Ishikawa (cell line): ENCODE data around the gene EXOC4.
A peak's percentile ranks its signal among the peaks of the same experiment; 100 is the strongest.

Source experiments
- CEBPB ChIP-seq: IDR thresholded peaks from 2 replicates; pipeline ENCODE4 v1.6.1; 2012
- CREB1 ChIP-seq: IDR thresholded peaks from 2 replicates; pipeline ENCODE4 v1.6.1; 2012; ENCODE audit warnings: low read depth
- EGR1 ChIP-seq: IDR thresholded peaks from 2 replicates; pipeline ENCODE4 v1.6.1; 2012
- EP300 ChIP-seq: IDR thresholded peaks from 2 replicates; pipeline ENCODE4 v1.6.1; 2012; ENCODE audit warnings: borderline replicate concordance
- FOXM1 ChIP-seq: IDR thresholded peaks from 2 replicates; pipeline ENCODE4 v1.6.1; 2012; ENCODE audit warnings: low read depth, borderline replicate concordance
- NFIC ChIP-seq: IDR thresholded peaks from 2 replicates; pipeline ENCODE4 v1.6.1; 2012
- RAD21 ChIP-seq: IDR thresholded peaks from 2 replicates; pipeline ENCODE4 v1.6.1; 2012; ENCODE audit warnings: low read depth
- TAF1 ChIP-seq: IDR thresholded peaks from 2 replicates; pipeline ENCODE4 v1.6.1; 2012; ENCODE audit warnings: low read depth, mild to moderate bottlenecking
- TCF12 ChIP-seq: IDR thresholded peaks from 2 replicates; pipeline ENCODE4 v1.6.1; 2012; ENCODE audit warnings: low read depth
- TEAD4 ChIP-seq: IDR thresholded peaks from 2 replicates; pipeline ENCODE4 v1.6.1; 2012
- USF1 ChIP-seq: IDR thresholded peaks from 2 replicates; pipeline ENCODE4 v1.6.1; 2012
- YY1 ChIP-seq: IDR thresholded peaks from 2 replicates; pipeline ENCODE4 v1.6.1; 2012; ENCODE audit warnings: low read depth
- ZBTB7A ChIP-seq: IDR thresholded peaks from 2 replicates; pipeline ENCODE4 v1.6.1; 2012; ENCODE audit warnings: low read depth
- TF ChIP-seq, protein P1 (sequence below): IDR thresholded peaks from 2 replicates; pipeline ENCODE4 v1.6.1; 2012; ENCODE audit warnings: low read depth, mild to moderate bottlenecking
- TF ChIP-seq, protein P2 (sequence below): IDR thresholded peaks from 2 replicates; pipeline ENCODE4 v1.6.1; 2012

EXOC4 gene

DNA sequence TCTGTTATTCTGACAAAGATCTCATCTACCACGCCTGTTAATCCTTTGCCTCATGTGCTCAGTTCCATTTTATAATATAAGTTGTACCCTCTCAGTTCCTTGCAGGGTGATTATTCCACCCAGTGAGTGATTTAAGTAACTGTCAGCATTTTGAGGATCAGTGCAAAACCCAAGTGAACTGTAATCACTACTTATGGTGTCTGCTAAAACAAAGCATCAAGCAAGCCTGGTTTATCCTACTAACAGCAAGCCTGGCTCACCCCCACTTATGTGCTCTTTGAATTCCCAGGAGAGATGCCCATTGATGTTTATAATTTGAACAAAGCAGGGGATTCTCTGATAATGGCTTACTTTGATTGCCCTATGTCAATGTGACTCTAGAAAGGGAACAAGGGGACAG, 687.5 kb downstream of the EXOC4 start:
- TF ChIP-seq TAF1 (no peak), NFIC (no peak)

GRCh38 chr7:133941496-133941895, 688.6 kb downstream of the EXOC4 start:
- TF ChIP-seq TAF1 (no peak), CREB1 (no peak), EGR1 (no peak), TEAD4 (no peak), CEBPB (no peak), FOXM1 (no peak), YY1 (no peak), NFIC (no peak), ZBTB7A (no peak), TCF12 (no peak), RAD21 (no peak), EP300 (no peak), USF1 (no peak)
- TF ChIP-seq, protein P1, sequence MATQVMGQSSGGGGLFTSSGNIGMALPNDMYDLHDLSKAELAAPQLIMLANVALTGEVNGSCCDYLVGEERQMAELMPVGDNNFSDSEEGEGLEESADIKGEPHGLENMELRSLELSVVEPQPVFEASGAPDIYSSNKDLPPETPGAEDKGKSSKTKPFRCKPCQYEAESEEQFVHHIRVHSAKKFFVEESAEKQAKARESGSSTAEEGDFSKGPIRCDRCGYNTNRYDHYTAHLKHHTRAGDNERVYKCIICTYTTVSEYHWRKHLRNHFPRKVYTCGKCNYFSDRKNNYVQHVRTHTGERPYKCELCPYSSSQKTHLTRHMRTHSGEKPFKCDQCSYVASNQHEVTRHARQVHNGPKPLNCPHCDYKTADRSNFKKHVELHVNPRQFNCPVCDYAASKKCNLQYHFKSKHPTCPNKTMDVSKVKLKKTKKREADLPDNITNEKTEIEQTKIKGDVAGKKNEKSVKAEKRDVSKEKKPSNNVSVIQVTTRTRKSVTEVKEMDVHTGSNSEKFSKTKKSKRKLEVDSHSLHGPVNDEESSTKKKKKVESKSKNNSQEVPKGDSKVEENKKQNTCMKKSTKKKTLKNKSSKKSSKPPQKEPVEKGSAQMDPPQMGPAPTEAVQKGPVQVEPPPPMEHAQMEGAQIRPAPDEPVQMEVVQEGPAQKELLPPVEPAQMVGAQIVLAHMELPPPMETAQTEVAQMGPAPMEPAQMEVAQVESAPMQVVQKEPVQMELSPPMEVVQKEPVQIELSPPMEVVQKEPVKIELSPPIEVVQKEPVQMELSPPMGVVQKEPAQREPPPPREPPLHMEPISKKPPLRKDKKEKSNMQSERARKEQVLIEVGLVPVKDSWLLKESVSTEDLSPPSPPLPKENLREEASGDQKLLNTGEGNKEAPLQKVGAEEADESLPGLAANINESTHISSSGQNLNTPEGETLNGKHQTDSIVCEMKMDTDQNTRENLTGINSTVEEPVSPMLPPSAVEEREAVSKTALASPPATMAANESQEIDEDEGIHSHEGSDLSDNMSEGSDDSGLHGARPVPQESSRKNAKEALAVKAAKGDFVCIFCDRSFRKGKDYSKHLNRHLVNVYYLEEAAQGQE, result no peak
- TF ChIP-seq, protein P2, sequence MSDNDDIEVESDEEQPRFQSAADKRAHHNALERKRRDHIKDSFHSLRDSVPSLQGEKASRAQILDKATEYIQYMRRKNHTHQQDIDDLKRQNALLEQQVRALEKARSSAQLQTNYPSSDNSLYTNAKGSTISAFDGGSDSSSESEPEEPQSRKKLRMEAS, result no peak

GRCh38 chr7:133945497-133945896, 692.6 kb downstream of the EXOC4 start:
- TF ChIP-seq YY1, result no peak
- no peak for TF ChIP-seq RAD21
- TF ChIP-seq CREB1, result no peak
- TF ChIP-seq NFIC, result no peak
- TF ChIP-seq CEBPB, result peak; percentile 92
- no peak for TF ChIP-seq TCF12
- no peak for TF ChIP-seq ZBTB7A
- TF ChIP-seq USF1, result no peak

DNA sequence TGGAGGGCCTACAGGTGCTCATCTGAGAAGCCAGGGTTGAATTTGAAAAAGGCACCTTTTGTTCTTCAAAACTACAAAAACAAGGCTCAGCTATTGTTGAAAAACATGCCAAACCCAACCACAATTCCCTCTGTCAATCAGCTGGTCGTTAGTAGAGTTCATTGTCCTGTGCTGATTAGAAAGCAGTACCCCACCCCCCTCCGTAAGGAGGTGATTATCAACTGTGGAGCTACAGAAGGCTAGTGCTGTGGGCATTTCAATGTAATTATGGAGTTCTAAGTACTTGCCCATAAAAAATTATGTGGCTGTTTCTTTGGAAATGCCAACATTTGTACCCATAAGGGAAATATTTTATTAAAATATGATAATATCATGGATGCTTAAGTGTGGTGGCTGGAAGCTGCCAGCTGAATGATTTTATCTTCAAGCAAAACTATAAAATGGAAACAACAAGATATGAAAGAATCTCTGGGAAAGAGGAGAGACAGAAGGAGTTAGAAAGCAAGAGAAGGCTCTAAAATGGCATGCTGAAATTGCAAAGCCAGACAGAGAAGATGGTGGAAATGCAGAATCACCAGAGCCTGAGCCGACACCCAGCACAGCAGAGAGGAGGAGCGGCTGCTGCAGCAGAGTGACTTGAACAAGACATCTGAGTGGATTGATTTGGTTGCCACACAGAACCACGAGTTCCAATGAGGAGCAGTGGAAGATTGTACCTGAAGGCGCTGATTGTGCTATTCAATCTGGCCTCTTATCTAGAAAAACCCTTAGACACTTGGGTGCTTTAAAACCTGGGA, 694.8 kb downstream of the EXOC4 start:
- TF ChIP-seq TAF1 (no peak), EP300 (no peak), CEBPB (no peak), EGR1 (no peak)
- TF ChIP-seq, protein P2, result no peak

DNA sequence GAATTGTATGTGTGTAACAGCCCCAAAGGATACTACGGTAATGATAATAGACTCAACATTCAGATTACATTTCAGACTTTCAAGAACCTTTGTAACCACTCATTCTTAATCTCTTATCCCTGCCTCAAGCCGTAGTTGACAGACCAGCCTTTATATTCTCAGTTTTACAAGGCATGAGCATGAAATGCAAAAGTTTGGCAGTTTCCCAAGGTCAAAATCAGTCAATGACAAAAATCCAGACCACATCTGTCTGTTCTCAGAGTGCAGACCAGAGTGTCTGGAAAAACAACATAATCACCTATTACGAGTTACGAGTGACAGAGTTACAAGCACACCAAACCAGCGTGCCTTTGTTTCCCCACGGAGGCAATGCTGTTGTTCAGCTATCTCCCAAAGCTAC, 695.7 kb downstream of the EXOC4 start:
- no peak for TF ChIP-seq NFIC
- TF ChIP-seq, protein P1, result no peak
- TF ChIP-seq TAF1, result no peak
- no peak for TF ChIP-seq EGR1
- no peak for TF ChIP-seq YY1
- no peak for TF ChIP-seq TEAD4
- TF ChIP-seq CREB1, result no peak
- no peak for TF ChIP-seq ZBTB7A

DNA sequence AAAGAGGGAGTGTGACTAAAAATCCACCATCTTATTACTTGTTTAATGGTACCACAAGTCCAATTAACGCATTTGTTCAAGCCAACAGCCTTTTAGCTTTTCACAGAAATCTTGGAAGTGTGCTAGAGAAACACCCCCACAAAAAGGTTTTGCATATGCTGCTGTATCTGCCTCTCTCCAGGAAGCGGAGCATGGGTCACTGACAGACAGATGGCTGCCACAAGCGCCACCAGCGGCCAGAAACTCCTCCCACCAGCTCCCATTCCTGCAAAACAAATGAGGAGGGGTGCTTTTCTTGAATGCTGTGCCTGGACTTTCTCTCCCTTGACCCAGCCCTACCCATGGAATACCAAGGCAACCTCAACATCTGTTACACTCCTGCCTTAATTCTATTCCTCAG, 698.0 kb downstream of the EXOC4 start:
- TF ChIP-seq YY1, result no peak
- no peak for TF ChIP-seq RAD21
- TF ChIP-seq EP300, result no peak
- no peak for TF ChIP-seq TAF1
- no peak for TF ChIP-seq TCF12
- TF ChIP-seq TEAD4, result no peak
- TF ChIP-seq CEBPB, result no peak
- no peak for TF ChIP-seq ZBTB7A
- TF ChIP-seq USF1, result no peak
- no peak for TF ChIP-seq FOXM1
- TF ChIP-seq, protein P2, result no peak
- no peak for TF ChIP-seq NFIC
- no peak for TF ChIP-seq CREB1
